ENCODE results near the gene AFM. TPM values are rescaled to one million over a fixed set of nuclear protein-coding genes. Genes with fewer than 3 reads are reported as not detected.

Gene AFM
- total and polyA plus RNA-seq, 2 of the 8 experiments (the other 6 are each of a cell fraction or from before 2014, with no cell fraction given), result not detected

DNA sequence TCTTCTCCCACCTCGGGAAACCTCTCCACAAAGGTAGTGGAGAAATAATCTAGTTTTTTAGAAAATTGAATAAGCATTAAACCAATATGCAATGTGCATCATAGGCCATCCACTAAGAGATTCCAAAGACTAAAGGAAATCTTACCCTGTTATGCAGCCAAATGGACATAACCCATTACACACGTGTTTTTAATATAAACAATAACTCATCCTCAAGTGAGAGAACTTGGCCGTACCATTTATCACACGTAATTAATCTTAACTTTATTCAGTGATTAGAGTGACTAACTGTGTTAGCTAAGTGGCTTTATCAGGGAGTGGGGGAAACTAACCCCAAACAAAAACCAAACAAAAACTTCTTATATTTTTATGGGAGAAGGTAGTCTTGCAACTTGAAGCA, 57.8 kb downstream of the AFM start:
- Histone ChIP-seq H3K27ac (ENCODE audit: low read depth, low read length) (no peak overlapping the region), H2AFZ (ENCODE audit: low read length) (no peak overlapping the region), H3K4ac (replicated peaks; ENCODE audit: insufficient read length, low read depth, low read length) (no peak overlapping the region), H3K27me3 (replicated peaks in 1 of 4; ENCODE audit: control insufficient read depth in 3 of 4, extremely low read depth in 1 of 4, insufficient read depth in 3 of 4, low read length in 3 of 4) (no peaks in the 10 kb centered on the region), H2BK20ac (ENCODE audit: low read length) (no peak overlapping the region), H4K20me1 (replicated peaks in 1 of 2; ENCODE audit: control insufficient read depth in 1 of 2, insufficient read depth in 2 of 2, low read length in 2 of 2) (no peaks in the 10 kb centered on the region), H3K14ac (ENCODE audit: insufficient read length) (no peak overlapping the region), H3K79me1 (ENCODE audit: low read depth, low read length) (no peaks in the 10 kb centered on the region), H3K4me1 (replicated peaks in 1 of 4; ENCODE audit: control insufficient read depth in 3 of 4, insufficient read depth in 4 of 4, low read length in 3 of 4) (no peaks in the 10 kb centered on the region), H3K18ac (ENCODE audit: extremely low read depth, low read length) (no peak overlapping the region), H3K4me3 (ENCODE audit: extremely low read depth in 1 of 4, insufficient read depth in 2 of 4, low read depth in 3 of 4, low read length in 4 of 4) (no peak overlapping the region), H3K36me3 (ENCODE audit: control insufficient read depth in 2 of 4, insufficient read depth in 4 of 4, low read length in 3 of 4) (no peaks in the 10 kb centered on the region), H2BK5ac (ENCODE audit: low read depth, low read length) (no peak overlapping the region), H3K79me2 (ENCODE audit: control insufficient read depth in 1 of 2, insufficient read depth in 2 of 2, low read length in 2 of 2) (no peaks in the 10 kb centered on the region), H4K5ac (ENCODE audit: insufficient read length, low read depth, low read length) (no peak overlapping the region), H3K9me3 (ENCODE audit: insufficient read depth in 2 of 2, low read depth in 1 of 2, low read length in 1 of 2) (peaks cover 0 to 4% of the 10 kb centered on the region in 2 experiments; a peak in 1 of 4 replicates), H2BK120ac (replicated peaks; ENCODE audit: low read depth, low read length) (no peak overlapping the region), H3K23ac (ENCODE audit: insufficient read length) (no peak overlapping the region), H4K91ac (replicated peaks; ENCODE audit: insufficient read length, low read length) (no peak overlapping the region), H4K8ac (ENCODE audit: extremely low read depth, insufficient read depth, low read length) (no peak overlapping the region), H3K9ac (replicated peaks in 1 of 4; ENCODE audit: extremely low read depth in 1 of 4, low read depth in 3 of 4, low read length in 3 of 4) (no peak overlapping the region), H3K56ac (replicated peaks; ENCODE audit: insufficient read length, low read depth, low read length) (no peak overlapping the region), H2BK12ac (ENCODE audit: low read depth, low read length) (no peak overlapping the region), H3K4me2 (ENCODE audit: insufficient read depth in 1 of 2, low read depth in 2 of 2, low read length in 2 of 2) (no peak overlapping the region), H3K23me2 (ENCODE audit: low read depth, low read length) (no peaks in the 10 kb centered on the region), H2AK5ac (ENCODE audit: low read depth, low read length) (no peak overlapping the region), H2BK15ac (ENCODE audit: low read length) (no peak overlapping the region)
- ChIA-PET POLR2A (ENCODE audit: partially characterized antibody) (no interaction called here), CTCF (ENCODE audit: partially characterized antibody) (interaction anchor here (1.2 to 1.4 kb wide), 2 partner anchors 54 to 198 kb away, joined by 3 to 4 read pairs; no protein-coding TSS in a partner anchor)
- TF ChIP-seq FOSL1 (IDR thresholded peaks at IDR 0.05; ENCODE audit: insufficient read depth, low read depth, low read length) (no peak), GABPA (IDR thresholded peaks at IDR 0.05; ENCODE audit: borderline replicate concordance, insufficient read depth, low read length) (no peak), SP4 (IDR thresholded peaks at IDR 0.05; ENCODE audit: low read length) (no peak), KDM4A (IDR thresholded peaks at IDR 0.05; ENCODE audit: low read depth, low read length, severe bottlenecking) (no peak), SUZ12 (IDR thresholded peaks at IDR 0.05; ENCODE audit: low read length) (no peak), POLR2A (IDR thresholded peaks at IDR 0.05; ENCODE audit: control extremely low read depth in 1 of 2, low read depth in 2 of 2, low read length in 2 of 2) (no peak), POLR2AphosphoS5 (IDR thresholded peaks at IDR 0.05; ENCODE audit: low read depth, low read length) (no peak), YY1 (IDR thresholded peaks at IDR 0.05; ENCODE audit: low read depth, low read length) (no peak), BACH1 (IDR thresholded peaks at IDR 0.05; ENCODE audit: low read length) (no peak), SAP30 (IDR thresholded peaks at IDR 0.05; ENCODE audit: insufficient read depth, insufficient replicate concordance, low read length) (no peak), TAF7 (optimal IDR thresholded peaks at IDR 0.05; ENCODE audit: borderline replicate concordance, low read depth, low read length) (no peak), ASH2L (IDR thresholded peaks at IDR 0.05; ENCODE audit: low read length) (no peak), ATF3 (IDR thresholded peaks at IDR 0.05; ENCODE audit: insufficient read depth, low read depth, low read length) (no peak)
- 90% methylated on average over 4 of the region's 4 CpGs; no CpG with 5 or more reads in 1 of the 2 experiments for WGBS, 2 experiments (ENCODE audit: extremely low coverage in 1 of 2, insufficient coverage in 1 of 2, insufficient read length in 1 of 2, insufficient replicate concordance in 2 of 2, low coverage in 1 of 2, low lambda C conversion rate in 2 of 2, missing lambda C conversion rate in 1 of 2)
- FAIRE-seq (no peak), DNase-seq (ENCODE audit: low read depth in 1 of 2, low spot score in 2 of 2) (no peak)
